ENCODE data around the gene MRPL28. TPM values are rescaled to one million over a fixed set of nuclear protein-coding genes. Genes with fewer than 3 reads are reported as not detected.

MRPL28 gene
- total and polyA plus RNA-seq, 2 donors (not counting 3 experiments of a cell fraction or from before 2014, with no cell fraction given): 104 to 180 TPM

DNA sequence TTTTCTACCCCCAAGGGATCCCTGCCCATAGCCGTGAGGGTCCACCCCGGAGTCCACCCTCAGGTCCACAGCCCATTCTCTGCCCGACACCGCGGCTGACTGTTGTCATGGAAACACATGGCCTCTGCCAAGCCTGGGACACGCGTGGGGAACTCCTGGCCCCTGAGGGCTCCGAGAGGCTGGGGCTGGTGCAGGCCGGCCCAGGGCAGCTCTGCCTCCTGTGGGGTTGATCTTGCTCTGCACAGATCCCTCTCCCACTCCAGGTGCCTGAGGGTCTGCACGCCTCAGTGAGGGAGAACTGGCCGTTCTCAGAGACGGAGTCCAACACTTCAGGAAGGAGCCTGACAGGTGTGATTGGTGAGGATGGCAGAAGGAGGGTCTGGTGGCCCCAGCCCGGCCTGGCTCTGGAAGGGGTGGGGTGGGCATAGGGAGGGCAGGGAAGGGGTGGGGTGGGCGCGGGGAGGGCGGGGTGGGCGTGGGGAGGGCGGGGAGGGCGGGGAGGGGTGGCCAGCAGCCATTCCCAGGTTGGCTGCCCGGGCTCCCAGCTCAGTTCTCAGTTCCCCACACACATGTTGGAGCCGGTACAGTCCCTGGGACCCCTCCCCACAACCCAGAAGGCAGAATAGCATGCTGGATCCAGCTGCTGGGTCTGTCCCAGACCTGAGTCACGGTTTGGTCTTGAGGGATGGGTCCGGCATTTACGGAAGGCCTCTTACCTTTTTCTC, 6.4 kb downstream of the MRPL28 start:
- Histone ChIP-seq H4K20me1 (replicated peaks; ENCODE audit: control insufficient read depth, extremely low read depth, insufficient read depth, low read length) (no peaks in the 10 kb centered on the region), H3K27me3 (ENCODE audit: control insufficient read depth in 2 of 2, insufficient read depth in 2 of 2, low read length in 2 of 2) (no peaks in the 10 kb centered on the region), H3K4me1 (ENCODE audit: control insufficient read depth, extremely low read depth, insufficient read depth, low read length) (no peaks in the 10 kb centered on the region), H3K9me3 (replicated peaks; ENCODE audit: control insufficient read depth, insufficient read depth, low read length) (no peaks in the 10 kb centered on the region), H3K36me3 (ENCODE audit: control insufficient read depth in 2 of 2, extremely low read depth in 1 of 2, insufficient read depth in 2 of 2, low read length in 2 of 2) (peaks cover 0 to 16% of the 10 kb centered on the region in 2 experiments), H3K79me2 (ENCODE audit: control insufficient read depth, insufficient read depth, low read length) (no peaks in the 10 kb centered on the region), H2AFZ (ENCODE audit: low read depth, low read length) (no peak overlapping the region), H3K4me3 (replicated peaks in 1 of 3; ENCODE audit: insufficient read depth in 1 of 3, low read depth in 1 of 3, low read length in 3 of 3) (no peak overlapping the region), H3K9me1 (replicated peaks; ENCODE audit: control insufficient read depth, extremely low read depth, insufficient read depth, low read length) (no peaks in the 10 kb centered on the region), H3K4me2 (ENCODE audit: insufficient read depth, low read length) (no peak overlapping the region), H3K27ac (ENCODE audit: insufficient read depth, low read depth, low read length) (no peak overlapping the region), H3K9ac (replicated peaks; ENCODE audit: extremely low read depth, insufficient read depth, low read length) (no peak overlapping the region)
- intact Hi-C loops (cut with micrococcal nuclease) (no loop called here), dilution Hi-C loops (cut with MboI; ENCODE audit: extremely low pct_ligation_motif_present, low sequenced_read_pairs) (no loop called here)
- TF ChIP-seq GATA2 (IDR thresholded peaks at IDR 0.05; ENCODE audit: insufficient read depth, insufficient read length, low read depth, low read length) (no peak), POLR2A (IDR thresholded peaks at IDR 0.05; ENCODE audit: low read depth, low read length) (no peak), JUN (IDR thresholded peaks at IDR 0.05; ENCODE audit: borderline replicate concordance, insufficient read depth, insufficient read length, low read depth) (no peak), MYC (IDR thresholded peaks at IDR 0.05; ENCODE audit: low read depth, low read length) (no peak), FOS (IDR thresholded peaks at IDR 0.05; ENCODE audit: borderline replicate concordance, insufficient read depth, low read length) (no peak), POLR2AphosphoS5 (IDR thresholded peaks at IDR 0.05; ENCODE audit: insufficient read depth, low read depth, low read length) (no peak)
- TF ChIP-seq, protein P1, sequence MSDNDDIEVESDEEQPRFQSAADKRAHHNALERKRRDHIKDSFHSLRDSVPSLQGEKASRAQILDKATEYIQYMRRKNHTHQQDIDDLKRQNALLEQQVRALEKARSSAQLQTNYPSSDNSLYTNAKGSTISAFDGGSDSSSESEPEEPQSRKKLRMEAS (IDR thresholded peaks at IDR 0.05; ENCODE audit: insufficient read depth, insufficient read length): no peak
- TF ChIP-seq, protein P2, sequence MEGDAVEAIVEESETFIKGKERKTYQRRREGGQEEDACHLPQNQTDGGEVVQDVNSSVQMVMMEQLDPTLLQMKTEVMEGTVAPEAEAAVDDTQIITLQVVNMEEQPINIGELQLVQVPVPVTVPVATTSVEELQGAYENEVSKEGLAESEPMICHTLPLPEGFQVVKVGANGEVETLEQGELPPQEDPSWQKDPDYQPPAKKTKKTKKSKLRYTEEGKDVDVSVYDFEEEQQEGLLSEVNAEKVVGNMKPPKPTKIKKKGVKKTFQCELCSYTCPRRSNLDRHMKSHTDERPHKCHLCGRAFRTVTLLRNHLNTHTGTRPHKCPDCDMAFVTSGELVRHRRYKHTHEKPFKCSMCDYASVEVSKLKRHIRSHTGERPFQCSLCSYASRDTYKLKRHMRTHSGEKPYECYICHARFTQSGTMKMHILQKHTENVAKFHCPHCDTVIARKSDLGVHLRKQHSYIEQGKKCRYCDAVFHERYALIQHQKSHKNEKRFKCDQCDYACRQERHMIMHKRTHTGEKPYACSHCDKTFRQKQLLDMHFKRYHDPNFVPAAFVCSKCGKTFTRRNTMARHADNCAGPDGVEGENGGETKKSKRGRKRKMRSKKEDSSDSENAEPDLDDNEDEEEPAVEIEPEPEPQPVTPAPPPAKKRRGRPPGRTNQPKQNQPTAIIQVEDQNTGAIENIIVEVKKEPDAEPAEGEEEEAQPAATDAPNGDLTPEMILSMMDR (IDR thresholded peaks at IDR 0.05; ENCODE audit: extremely low read depth in 1 of 2, insufficient read depth in 1 of 2, low read depth in 1 of 2, low read length in 2 of 2): no peak
- POLR2A ChIA-PET: no interaction called here
- BruUV-seq (replicated peaks): no TSS peak
- CTCF ChIA-PET: interaction anchor here (2.0 to 4.8 kb wide), 3 partner anchors 14 to 259 kb away, joined by 13 to 130 read pairs (median 26); partner anchors contain the start of gene HBQ1
- FAIRE-seq: no peak
- no peak for DNase-seq (ENCODE audit: low read depth, low spot score)

Measured in endothelial cell of umbilical vein (primary cell).